ENCODE results near the gene RSU1.

GRCh38 chr10:16751244-16751643 is 66.0 kb downstream of the RSU1 start:
- no peak for TF ChIP-seq CBX5 (IDR thresholded peaks at IDR 0.05; ENCODE audit: low read depth)
- TF ChIP-seq MXI1 (IDR thresholded peaks at IDR 0.05; ENCODE audit: low read depth, low read length) = no peak
- no peak for TF ChIP-seq JUND (IDR thresholded peaks at IDR 0.05; ENCODE audit: low read depth, low read length)
- TF ChIP-seq EZH2 (IDR thresholded peaks at IDR 0.05; ENCODE audit: borderline replicate concordance, control insufficient read depth, low read depth, low read length) = no peak
- TF ChIP-seq, protein P1, sequence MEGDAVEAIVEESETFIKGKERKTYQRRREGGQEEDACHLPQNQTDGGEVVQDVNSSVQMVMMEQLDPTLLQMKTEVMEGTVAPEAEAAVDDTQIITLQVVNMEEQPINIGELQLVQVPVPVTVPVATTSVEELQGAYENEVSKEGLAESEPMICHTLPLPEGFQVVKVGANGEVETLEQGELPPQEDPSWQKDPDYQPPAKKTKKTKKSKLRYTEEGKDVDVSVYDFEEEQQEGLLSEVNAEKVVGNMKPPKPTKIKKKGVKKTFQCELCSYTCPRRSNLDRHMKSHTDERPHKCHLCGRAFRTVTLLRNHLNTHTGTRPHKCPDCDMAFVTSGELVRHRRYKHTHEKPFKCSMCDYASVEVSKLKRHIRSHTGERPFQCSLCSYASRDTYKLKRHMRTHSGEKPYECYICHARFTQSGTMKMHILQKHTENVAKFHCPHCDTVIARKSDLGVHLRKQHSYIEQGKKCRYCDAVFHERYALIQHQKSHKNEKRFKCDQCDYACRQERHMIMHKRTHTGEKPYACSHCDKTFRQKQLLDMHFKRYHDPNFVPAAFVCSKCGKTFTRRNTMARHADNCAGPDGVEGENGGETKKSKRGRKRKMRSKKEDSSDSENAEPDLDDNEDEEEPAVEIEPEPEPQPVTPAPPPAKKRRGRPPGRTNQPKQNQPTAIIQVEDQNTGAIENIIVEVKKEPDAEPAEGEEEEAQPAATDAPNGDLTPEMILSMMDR (IDR thresholded peaks at IDR 0.05 in 2 of 3, conservative IDR thresholded peaks at IDR 0.05 in 1 of 3; ENCODE audit: control insufficient read depth in 2 of 3, extremely low read depth in 1 of 3, insufficient read depth in 1 of 3, low read depth in 3 of 3, low read length in 3 of 3) = no peak
- TF ChIP-seq, protein P2, sequence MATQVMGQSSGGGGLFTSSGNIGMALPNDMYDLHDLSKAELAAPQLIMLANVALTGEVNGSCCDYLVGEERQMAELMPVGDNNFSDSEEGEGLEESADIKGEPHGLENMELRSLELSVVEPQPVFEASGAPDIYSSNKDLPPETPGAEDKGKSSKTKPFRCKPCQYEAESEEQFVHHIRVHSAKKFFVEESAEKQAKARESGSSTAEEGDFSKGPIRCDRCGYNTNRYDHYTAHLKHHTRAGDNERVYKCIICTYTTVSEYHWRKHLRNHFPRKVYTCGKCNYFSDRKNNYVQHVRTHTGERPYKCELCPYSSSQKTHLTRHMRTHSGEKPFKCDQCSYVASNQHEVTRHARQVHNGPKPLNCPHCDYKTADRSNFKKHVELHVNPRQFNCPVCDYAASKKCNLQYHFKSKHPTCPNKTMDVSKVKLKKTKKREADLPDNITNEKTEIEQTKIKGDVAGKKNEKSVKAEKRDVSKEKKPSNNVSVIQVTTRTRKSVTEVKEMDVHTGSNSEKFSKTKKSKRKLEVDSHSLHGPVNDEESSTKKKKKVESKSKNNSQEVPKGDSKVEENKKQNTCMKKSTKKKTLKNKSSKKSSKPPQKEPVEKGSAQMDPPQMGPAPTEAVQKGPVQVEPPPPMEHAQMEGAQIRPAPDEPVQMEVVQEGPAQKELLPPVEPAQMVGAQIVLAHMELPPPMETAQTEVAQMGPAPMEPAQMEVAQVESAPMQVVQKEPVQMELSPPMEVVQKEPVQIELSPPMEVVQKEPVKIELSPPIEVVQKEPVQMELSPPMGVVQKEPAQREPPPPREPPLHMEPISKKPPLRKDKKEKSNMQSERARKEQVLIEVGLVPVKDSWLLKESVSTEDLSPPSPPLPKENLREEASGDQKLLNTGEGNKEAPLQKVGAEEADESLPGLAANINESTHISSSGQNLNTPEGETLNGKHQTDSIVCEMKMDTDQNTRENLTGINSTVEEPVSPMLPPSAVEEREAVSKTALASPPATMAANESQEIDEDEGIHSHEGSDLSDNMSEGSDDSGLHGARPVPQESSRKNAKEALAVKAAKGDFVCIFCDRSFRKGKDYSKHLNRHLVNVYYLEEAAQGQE (IDR thresholded peaks at IDR 0.05; ENCODE audit: low read depth, low read length) = no peak
- TF ChIP-seq FOXM1 (IDR thresholded peaks at IDR 0.05; ENCODE audit: low read depth, low read length) = no peak
- no peak for TF ChIP-seq ZNF384 (IDR thresholded peaks at IDR 0.05; ENCODE audit: borderline replicate concordance, low read depth, low read length)
- TF ChIP-seq POLR2A (IDR thresholded peaks at IDR 0.05; ENCODE audit: low read depth, low read length) = no peak
- TF ChIP-seq SMARCA5 (IDR thresholded peaks at IDR 0.05) = no peak
- TF ChIP-seq POLR2AphosphoS5 (IDR thresholded peaks at IDR 0.05; ENCODE audit: low read length) = no peak
- TF ChIP-seq SUPT20H (IDR thresholded peaks at IDR 0.05; ENCODE audit: borderline replicate concordance, control insufficient read depth, low read depth, low read length) = no peak
- TF ChIP-seq RFX5 (IDR thresholded peaks at IDR 0.05; ENCODE audit: low read depth, low read length) = no peak
